NCI-H774 (cell line): ENCODE results near the gene SOCS2.

ENCODE experiments used
- DNase-seq: peaks from one replicate; lab custom pipeline; 2025; lab: John Stamatoyannopoulos, UW

Gene SOCS2

GRCh38 chr12:93567174-93567573 is 5.3 kb upstream of the SOCS2 start:
- DNase-seq = no peak

- DNase-seq = no peak
Observed at GRCh38 chr12:93568091-93568490, 4.4 kb upstream of the SOCS2 start.

- DNase-seq = no peak
Observed at GRCh38 chr12:93569301-93569655, 3.2 kb upstream of the SOCS2 start.

GRCh38 chr12:93569656-93570551 is 2.6 kb upstream of the SOCS2 start:
- peak; percentile 69 for DNase-seq

GRCh38 chr12:93570552-93571364 is 1.7 kb upstream of the SOCS2 start:
- DNase-seq = peak; percentile 92

- peak; percentile 54 for DNase-seq
Observed at GRCh38 chr12:93571365-93571924, 1.0 kb upstream of the SOCS2 start.

GRCh38 chr12:93572712-93573551 is 457 bp downstream of the SOCS2 start:
- no peak for DNase-seq

- DNase-seq = no peak
Observed at GRCh38 chr12:93573552-93574223, 1.2 kb downstream of the SOCS2 start.

- no peak for DNase-seq
Observed at GRCh38 chr12:93577222-93577621, 4.7 kb downstream of the SOCS2 start.

GRCh38 chr12:93578221-93578620 is 5.7 kb downstream of the SOCS2 start:
- DNase-seq = no peak

- DNase-seq = no peak
Observed at GRCh38 chr12:93580682-93581081, 8.2 kb downstream of the SOCS2 start.

- no peak for DNase-seq
Observed at GRCh38 chr12:93581370-93581769, 8.9 kb downstream of the SOCS2 start.

GRCh38 chr12:93582351-93582750 is 9.9 kb downstream of the SOCS2 start:
- DNase-seq = no peak

GRCh38 chr12:93583627-93584392 is 11.3 kb downstream of the SOCS2 start:
- no peak for DNase-seq

- DNase-seq = no peak
Observed at GRCh38 chr12:93585247-93585646, 12.8 kb downstream of the SOCS2 start.

- no peak for DNase-seq
Observed at GRCh38 chr12:93587611-93588010, 15.1 kb downstream of the SOCS2 start.

- no peak for DNase-seq
Observed at GRCh38 chr12:93589081-93589480, 16.6 kb downstream of the SOCS2 start.

- peak; percentile 41 for DNase-seq
Observed at GRCh38 chr12:93591137-93591868, 18.8 kb downstream of the SOCS2 start.

GRCh38 chr12:93592641-93593406 is 20.3 kb downstream of the SOCS2 start:
- no peak for DNase-seq
